ENCODE data around the gene RABGGTA.

DNA sequence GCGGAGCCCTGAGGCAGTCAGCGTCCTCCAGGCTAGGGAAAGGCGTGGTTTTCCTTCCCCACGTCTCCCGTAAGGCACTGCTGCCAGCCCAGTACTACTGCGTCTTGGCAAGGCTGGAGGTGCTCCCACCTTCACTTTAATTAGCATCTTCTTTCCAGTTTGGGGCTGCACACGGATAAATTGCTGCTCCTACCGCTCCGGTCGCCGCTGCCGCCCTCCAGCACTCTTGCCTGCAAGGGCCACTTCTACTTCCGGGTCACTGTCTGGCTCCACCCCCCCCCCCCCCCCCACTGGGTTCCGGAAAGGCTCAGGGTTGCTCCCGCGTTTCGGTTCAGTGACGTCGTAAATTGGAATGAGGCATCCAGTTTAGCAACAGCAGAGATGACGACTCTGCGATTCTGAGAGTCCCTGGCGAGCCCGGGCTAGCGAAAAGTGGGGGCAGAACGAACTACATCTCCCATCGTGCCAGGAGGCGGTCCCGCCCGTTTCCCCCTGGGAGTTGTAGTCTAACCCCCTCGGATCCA, 39.2 kb downstream of the RABGGTA start, which contains the start of gene NEDD8:
- TF ChIP-seq BHLHE40 (IDR thresholded peaks at IDR 0.05; ENCODE audit: borderline replicate concordance) (no peak), SUZ12 (IDR thresholded peaks at IDR 0.05) (peak; percentile 75), FOXM1 (IDR thresholded peaks at IDR 0.05; ENCODE audit: borderline replicate concordance) (no peak), ARNT (IDR thresholded peaks at IDR 0.05) (no peak), FOXA1 (IDR thresholded peaks at IDR 0.05) (no peak), TARDBP (IDR thresholded peaks at IDR 0.05) (no peak)
- TF ChIP-seq, protein P1, sequence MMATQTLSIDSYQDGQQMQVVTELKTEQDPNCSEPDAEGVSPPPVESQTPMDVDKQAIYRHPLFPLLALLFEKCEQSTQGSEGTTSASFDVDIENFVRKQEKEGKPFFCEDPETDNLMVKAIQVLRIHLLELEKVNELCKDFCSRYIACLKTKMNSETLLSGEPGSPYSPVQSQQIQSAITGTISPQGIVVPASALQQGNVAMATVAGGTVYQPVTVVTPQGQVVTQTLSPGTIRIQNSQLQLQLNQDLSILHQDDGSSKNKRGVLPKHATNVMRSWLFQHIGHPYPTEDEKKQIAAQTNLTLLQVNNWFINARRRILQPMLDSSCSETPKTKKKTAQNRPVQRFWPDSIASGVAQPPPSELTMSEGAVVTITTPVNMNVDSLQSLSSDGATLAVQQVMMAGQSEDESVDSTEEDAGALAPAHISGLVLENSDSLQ (IDR thresholded peaks at IDR 0.05), result no peak

All from HEK293T (cell line).